SW480 (cell line): ENCODE measurements around the gene NKX6-1.

Experiments
- DNase-seq: peaks from one replicate; pipeline ENCODE4 v3.0.0-alpha.2; 2016; ENCODE audit warnings: low spot score

Gene NKX6-1

DNA sequence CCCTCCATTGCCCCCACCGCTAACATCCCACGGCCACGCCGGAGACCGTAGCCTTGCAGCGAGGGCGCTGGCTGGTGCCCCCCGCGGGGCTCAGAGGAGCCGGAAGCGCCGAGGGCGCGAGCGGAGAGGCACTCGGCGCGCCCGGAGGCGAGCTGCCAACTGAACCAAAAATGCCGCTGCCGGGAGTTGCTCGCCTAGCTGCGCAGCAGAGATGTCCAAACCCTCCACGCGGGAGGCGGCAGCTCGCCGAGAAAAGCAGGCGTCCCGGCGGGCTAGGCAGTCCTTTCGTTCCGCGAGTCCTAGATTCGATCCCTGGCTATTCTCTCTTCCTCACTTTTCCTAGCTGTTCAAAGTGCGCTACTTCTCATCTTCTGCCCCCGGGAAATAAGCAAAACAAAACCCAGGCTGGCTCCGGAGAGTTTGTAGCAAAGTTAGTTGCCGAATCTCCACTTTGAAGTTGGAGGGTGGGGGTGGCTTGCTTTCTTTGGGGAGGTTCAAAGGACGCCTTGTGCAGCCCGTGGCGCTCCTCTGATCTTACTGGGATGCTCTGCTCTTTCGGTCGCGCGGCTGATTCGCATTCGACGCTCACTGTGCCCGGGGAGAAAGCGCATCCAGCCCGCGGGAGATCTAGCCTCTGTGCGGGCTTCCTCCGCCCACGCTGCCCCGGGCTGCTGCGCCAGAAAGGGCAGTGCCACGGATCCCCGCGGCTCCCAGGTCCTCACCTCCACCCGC is 723 bp downstream of the NKX6-1 start:
- DNase-seq: peak; percentile 21

DNA sequence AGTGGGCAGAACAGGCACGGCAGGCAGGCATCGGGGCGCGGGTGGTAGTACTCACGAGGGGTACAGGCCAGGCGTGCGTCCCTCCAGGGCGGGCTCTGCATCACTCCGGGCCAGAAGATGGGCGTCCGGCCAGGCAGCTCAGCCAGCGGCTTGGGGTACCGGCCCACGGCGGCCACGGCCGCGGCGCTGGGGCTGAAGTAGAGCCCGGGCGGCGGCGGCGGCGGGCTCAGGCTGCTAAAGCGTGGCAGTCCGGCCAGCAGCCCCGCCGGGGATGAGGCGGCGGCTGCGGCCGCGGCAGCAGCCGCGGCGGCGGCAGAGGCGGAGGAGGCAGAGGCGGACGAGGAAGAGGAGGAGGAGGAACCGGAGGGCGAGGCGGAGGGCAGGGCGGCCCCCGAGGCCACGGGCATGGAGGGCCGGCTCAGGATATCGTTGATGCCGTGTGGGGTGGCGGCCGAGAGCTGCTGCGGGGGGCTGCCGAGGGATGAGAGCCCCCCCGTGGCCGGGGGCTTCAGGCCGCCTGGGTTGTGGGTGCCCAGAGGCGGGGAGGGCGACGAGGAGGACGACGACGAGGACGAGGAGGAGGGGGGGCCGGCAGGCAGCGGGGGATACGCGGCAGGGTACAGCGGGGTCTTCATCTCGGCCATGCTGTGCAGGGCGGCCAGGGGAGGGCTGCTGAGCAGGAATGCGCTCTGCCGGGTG is 1.4 kb downstream of the NKX6-1 start:
- no peak for DNase-seq

DNA sequence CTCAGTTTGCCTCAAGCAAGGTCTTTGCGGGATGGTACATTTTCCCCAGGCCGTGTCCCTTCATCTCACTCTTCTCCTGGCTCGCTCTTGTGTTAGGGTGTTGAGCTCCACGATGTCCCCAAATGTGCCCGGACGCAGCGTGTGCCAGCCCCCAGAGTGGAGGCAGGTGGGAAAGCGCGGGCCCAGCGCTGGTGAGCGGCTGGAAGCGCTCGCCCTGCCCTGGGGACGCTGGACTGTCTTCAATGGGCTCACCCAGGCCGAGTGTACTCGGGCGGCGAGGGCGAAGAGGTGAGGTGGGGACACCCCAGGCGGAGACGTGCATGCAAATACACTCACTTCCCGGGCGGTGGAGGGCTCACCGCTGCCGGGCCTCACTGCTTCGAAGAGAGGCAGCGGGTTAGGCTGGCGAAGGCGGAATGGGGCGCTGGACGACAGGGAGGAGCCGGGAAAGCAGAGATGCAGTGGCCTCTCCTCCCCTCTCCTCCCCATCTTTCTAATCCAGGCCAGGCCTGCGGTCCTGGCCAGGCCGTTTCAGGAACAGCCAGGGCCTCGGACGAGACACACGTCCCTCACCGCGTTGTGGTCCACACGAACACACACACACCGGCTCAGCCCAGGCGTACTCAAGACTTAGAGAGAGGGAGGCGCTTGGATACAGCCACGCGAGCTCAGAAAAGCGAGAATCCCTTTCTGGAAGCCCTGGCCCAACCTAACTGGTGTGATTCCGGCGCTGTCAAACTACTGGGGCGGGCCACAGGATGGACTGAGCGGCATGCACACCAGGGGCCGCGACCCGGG is 2.2 kb downstream of the NKX6-1 start:
- no peak for DNase-seq

DNA sequence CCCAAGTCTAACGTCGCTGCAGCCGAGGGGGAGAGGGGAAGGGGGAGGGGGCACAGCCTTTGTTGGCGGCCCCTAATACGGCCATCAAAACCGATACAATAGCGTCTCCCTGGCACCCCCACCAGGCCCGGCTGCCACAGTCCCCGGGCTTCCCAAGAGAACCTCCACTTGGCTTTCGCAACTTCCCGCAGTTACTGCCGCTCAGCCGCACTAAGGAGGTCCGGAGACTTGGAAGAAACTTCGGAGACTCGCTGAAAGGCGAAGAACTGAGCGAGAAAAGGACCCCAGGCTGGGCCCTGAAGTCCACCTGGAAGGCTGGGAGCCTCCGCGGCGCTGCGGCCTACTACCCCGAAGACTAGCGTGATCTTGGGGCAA is 2.8 kb downstream of the NKX6-1 start:
- DNase-seq: no peak

DNA sequence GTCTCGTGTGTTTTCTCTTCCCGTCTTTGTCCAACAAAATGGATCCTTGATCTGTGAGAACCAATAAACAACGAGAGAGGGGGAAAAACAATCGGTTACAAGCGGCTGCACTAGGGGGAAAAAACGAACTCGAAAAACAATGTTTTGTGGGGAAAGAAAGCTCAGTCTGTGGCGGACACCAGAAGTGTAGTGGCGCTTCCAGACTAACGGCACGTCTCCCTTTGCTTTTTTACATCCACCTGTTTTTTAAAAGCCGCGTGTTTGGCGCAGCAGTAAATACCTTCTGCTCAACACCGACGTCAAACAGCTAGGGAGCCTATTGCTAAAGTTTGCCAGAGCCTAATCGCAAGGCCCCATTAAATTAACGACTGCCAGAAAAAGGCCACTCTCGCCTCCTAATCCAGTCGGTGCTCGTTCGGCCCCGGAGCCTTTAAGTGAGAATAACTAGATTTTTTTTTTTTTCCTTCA is 3.3 kb downstream of the NKX6-1 start:
- no peak for DNase-seq

DNA sequence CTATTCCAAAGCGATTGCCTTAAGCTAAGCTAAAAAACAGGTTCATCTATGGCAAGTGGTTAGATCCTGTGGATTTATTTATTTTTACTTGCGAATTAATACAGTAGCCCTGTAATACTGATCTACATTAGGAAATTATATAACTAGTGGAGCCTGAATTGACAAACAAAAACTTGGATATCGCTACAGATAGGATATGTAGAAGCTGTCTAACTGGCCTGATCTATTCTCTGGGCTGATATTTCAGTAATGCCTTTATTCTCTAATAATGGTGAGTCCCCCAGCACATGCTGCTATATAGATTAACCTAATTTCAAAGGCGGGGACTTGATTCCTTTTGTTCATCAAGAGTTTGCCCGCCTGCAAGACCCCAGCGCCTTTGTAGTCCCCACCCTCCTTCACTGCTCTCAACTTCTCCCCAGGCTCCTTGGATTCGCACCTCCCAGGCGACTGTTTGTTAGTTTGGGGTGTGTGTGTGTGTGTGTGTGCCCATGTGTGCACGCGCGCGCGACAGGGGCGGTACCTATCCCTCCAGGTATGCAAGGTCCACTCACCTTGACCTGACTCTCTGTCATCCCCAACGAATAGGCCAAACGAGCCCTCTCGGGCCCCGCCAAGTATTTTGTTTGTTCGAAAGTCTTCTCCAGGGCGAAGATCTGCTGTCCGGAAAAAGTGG is 3.8 kb downstream of the NKX6-1 start:
- DNase-seq: no peak

DNA sequence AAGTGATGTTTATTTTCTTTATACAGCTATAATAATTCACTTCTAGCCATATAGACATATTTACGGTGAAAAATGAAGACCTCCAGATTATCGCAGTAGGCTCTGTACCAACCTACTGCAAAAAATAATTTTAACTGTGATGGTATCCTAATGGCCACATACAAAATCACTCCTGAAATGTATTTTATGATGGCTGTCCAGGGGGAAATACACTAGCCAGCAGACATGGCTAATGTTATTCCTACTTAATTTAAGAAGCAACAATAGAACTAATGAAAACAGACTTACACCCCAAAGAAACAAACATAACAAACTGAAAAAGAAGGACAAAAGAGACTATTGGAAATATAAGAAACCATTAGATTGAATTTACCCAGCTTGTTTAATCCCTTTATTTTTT is 4.6 kb downstream of the NKX6-1 start:
- DNase-seq: no peak

DNA sequence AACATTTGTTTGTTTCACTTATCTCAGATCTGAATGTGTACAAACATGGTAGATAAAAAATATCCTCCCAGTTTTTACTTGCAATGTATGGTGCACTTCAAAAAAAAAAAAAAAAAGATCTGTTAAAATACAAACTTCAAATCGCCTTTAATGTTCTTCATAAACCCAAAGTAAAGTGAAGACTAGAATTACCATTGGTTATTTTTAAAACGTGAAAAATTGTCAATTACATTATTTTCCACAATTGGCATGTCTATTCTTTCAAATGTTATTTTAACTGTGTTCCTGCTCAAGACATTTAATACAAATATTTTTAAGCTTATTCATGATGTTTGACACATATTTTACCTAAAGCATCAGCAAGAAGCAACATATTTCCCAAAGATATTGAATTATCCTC is 5.0 kb downstream of the NKX6-1 start:
- DNase-seq: no peak

DNA sequence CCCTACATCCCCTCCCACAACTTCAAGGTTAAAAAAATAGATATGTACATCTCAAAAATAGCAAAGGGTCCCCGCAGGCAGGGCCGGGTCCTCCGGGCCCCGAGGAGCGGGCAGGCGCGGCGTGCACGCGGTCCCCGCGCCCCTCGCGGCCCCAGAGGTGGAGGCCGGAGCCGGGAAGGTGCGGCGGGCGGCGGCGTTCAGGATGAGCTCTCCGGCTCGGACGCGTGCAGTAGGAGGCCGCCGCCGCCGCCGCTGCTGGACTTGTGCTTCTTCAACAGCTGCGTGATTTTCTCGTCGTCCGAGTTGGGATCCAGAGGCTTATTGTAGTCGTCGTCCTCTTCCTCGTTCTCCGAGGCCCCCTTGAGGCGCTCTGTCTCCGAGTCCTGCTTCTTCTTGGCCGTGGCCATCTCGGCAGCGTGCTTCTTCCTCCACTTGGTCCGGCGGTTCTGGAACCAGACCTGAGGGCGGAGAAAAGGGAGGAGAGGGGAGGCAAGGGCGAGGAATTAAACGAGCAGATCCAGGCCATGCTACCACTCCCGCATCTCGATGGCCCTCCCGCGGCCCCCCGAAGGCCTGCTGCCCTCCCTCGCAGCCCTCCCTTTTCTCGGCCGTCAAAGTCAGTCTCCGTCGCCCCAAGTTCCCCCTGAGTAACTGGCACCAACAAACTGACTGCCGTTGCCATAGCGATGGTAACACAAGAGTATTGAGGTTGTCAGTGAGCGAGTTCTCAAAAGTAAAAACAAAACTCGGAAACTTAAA is 5.8 kb downstream of the NKX6-1 start:
- DNase-seq: peak; percentile 44

DNA sequence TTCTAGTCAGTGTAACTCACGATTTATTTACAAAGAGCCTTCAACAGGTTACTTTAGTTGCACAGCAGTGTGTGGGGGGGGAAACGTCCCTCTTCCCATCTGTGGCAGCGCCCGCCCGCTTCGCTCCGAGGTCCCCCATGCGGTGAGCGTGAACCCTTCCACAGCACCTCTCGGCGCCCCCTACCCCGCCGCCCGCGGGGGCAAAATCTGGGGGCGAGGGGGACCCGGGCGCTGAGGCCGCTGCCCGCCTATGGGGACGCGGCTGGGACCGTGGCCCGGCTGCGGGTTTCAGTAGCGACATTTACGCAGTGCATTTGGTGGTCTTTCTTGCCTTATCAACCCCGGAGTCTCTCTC is 6.4 kb downstream of the NKX6-1 start:
- DNase-seq: no peak

DNA sequence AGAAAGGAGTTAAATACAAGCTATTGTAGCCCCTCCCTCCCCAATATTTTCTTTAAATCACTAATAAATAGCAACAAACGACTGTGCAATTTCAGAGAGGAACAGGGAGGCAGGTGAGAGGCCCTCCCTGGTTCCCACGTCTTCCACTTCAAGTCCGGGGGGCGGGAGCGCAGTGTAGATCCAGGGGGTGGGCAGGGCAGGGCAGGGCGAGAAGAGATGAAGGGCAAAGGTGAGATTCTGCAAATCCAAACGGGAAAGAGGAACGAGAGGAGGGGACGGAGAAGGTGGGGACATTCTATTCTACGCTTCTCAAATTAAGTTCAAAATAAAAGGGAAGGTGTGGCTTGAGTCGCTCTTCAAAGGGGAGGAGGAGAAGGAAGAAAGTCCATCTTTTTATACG is 6.8 kb downstream of the NKX6-1 start:
- no peak for DNase-seq

DNA sequence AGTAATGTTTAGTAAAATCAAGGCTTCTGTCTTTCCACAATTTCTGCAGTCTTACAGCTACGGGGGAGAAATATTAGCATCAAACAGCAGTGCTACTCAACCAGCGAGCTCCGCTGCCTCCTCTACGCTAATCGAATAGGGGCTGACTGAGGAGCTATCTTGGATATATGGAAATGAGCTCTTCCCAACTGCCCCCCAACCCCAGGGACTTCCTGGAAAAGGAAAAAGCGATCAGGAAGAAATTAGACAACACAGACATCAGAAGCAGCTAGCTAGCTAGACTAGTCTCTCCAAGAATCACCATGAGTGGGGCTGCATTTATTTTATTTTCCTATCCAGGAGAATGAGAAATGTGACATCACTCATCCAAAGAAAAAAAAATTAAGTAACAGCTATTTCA is 7.6 kb downstream of the NKX6-1 start:
- no peak for DNase-seq

DNA sequence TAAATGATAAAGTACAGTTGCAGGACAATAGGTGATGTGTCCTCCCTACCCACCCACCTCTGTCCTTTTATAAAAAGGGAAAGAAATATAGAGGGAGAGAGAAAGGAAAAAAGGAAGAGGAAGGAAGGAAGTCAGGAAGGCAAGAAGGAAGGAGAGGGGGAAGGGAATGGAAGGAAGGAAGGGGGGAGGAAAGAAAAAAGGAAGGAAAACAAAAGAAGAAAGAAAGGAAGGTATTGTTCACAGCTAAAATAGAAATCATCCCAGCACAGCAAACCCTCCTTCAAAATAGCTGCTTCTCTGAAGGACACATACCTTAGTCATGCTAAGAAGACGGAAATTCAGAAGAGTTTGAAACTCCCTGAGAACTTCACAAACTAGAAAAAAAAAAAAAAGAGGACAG is 8.4 kb downstream of the NKX6-1 start:
- no peak for DNase-seq

DNA sequence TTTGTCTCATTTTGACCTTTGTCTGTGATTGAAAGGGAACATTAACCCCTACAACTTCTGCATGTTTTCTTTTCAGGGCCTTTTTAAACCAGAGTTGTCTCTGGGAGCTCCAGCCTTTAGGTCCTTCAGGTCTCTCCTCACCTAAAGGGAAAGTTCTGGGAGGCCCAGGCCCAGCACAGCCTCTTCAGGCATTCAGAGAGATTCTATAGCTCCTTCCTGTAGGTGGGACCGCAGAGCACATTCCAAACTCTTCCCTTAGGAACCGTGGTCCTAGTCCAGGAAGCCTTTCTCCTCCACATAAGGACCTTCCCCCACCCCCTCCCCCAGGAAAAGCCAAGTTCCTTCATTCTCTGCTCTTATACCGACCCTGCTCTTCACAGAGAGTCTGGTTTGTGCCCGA is 14.9 kb downstream of the NKX6-1 start:
- DNase-seq: no peak

DNA sequence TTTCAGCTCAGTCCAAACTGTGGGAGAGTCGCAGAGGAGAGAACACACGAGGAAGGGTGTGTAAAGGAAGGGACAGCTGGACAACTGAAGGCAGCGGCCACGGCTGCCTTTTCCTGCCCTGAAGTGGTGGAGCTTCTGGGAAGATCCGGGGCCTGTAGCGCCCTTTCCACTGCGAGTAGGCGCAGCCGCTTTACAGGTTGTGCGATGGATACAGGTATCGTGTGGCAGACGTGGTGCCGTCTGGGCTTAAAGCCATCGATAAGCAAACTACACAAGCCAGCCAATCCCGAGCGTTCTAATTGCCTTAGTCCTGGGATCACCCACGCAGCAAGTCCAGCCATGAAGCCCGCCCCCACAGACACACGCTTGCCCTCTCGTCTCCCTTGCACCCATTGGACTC is 15.4 kb downstream of the NKX6-1 start:
- DNase-seq: no peak

DNA sequence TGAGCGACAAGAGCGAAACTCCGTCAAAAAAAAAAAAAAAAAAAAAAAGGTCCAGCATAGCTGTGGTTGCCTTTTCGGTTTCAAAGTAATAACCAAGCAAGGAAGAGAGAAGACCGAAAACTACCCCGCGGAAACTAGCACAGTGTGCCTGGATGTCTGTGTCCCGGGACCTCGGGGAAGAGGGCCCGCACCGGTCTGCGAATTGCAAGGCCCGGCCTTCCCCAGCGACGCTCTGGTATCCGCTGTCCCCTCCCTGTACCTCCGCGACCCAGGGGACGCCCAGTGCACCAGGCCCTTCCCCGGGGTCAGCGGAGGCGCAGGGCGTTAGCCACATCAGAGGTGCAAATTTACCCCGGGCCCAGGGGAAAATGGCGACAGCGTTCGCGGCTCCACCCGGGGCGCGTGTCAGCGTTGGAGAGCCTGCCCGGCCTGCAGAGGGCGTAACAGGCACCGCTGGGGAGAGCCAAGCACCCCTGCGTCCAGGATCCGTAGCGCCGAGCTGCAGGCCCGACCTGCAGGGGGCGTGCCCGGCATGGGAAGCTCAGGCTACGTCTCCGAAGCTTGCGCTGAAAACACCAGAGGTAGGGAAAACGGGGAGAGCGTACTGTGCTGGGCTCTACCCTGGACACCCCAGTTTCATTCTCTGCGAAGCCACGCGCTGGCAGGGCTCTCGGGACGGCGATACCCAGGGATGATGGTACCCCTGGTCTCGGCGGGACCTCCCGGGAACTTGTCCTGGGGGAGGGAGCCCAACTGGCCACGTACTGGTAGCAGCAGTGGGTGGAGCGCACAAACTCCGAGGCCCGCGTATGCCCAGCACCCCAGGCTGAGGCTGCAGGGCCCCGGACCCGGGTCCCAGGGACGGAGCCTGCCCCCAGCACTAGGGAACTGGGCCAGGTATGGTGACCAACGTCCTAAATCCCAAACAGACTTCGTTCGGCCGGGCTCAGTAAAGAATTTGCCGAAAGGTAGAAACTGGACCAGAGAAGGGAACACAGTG is 16.2 kb downstream of the NKX6-1 start:
- no peak for DNase-seq

DNA sequence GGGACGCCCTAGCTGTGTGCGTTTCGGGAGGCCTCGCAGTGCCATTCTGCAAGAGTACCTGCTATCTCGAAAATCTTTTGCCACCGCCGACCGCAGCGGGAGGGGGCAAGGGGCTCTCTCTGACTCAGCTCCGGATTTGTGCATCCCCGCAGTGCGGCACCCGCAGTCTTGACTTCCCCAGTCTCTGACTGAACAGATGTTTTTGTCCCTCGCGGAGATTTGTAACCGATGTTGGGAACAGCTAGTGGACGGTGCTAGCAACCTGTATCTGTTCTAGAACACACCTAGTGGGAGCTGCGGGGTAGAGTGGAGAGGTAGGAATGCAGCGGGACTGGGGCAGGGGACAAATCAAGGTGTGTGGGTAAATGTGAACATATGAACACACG is 17.2 kb downstream of the NKX6-1 start:
- DNase-seq: no peak

DNA sequence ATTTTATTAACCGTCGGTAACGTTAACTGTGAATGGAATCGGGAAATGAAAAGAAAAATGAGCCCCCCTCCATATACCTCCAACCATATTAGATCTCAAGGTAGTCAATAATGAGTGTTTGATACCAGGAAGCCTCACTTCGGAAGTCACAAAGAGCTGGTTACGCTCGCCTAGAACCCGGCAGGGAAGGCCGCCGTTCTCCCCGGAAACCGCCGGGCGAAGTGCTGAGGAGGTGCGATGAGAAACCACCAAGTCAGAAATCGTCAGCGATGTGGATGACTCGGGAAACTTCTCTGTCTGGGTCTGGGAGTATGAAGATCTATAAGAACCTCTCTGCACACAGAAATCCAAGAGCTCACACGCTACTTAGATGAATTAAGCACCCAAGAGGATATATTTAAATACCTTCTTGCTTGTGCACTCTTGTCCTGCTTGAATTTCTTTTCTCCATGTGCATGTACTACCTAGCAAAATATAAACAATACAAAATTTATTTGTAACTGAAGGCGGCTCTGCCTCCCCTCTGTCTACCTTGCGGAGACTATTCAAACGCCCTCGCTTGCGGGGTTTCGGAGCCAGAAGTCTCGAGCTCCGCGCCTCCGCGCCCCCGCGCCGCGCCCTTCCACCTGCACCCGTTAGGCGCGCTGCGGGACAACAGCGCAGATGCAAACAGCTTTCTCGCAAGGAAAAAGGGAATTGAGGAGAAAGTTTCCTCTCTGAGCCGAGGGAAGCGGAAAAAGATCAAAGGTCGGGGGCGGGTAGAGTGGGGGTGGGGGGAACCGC is 17.8 kb downstream of the NKX6-1 start:
- no peak for DNase-seq

DNA sequence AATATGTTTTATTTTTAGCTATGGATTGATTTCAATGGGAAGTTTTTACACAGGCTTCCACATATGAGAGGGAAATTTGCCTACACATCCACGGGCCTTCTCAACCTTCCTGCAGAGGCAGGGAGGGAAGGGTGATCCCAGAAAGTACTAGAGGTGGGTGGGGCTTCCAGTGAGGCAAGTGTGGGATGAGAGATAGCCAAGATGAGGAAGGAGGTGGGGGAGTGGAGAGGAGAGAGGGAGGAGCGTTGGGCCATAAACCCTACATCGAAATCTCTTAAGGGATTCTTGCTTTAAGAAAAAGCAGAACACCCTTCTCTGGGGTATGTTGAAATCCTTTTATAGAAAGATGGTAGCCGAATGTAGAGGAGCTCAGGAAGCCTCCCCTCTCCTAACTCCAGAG is 19.0 kb downstream of the NKX6-1 start:
- DNase-seq: no peak

DNA sequence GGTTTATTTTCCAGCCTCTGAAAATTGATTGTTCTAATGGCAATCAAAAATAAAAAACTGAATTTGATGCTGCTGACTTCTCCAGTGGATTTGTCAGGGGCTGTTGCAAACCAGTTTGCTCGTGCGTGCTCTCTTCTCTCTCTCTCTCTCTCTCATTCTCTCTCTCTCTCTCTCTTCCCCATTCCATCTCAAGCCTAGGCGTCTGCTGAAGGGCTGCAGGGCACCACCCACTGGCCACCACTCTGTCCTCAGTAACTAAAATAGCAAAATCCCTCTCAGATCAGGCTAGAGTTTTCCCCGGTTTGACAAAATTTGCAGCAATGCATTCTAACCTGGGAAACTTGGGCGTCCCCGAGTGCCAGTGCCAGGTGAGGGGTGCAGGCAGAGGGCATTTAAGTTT is 19.4 kb downstream of the NKX6-1 start:
- no peak for DNase-seq
